ENCODE data around the gene CFAP100. TPM values are rescaled to one million over a fixed set of nuclear protein-coding genes. Genes with fewer than 3 reads are reported as not detected.

The CFAP100 gene
- total RNA-seq, 4 donors from 2014 or later = not detected

DNA sequence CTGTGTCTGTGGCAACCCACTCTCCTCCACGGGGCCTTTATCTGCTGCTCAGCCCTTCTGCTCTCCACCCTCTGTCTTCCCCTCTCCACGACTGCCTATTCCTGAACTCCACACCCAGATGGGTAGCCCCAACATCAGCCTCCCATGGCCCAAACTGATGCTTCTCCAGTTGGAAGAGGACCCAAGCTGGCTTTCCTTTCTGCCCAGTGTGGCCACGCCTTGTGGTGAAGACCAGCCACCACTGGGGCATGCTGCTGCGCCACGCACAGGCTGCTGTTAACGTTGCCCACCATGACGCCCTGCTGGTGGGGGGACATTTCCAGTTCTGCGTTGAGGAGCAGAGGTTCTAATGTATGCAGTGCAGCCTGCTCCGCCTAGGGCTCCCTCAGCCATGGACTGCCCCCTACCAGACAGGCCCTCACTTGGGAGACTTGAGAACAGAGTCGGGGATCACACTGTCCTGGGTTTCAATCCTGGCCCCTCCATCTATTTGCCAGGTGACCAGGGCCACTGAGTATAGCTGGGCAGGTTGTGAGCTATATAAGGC is 26.9 kb downstream of the CFAP100 start:
- no peak for DNase-seq
- 79 to 85% methylated on average over 3 to 10 of the region's 10 CpGs for WGBS, 2 donors

DNA sequence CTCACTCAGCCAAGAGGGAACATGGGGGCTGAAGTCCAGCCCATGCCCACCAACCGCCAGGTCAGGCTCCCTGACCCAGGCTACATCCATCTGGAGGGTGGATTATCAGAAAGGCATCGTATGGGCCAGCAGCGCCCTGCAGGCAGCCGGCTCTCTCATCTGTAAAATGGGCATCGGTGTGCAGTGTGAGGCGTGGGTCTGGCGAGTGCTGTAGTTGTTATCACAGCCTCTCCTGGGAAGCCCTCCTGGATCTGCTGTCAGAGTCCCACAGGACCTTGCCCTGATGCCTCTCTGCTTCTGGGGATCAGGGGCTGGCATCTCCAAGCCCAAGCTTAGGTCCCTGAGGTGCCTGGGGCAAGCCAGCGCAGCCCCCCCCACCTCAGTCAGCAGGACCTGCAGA is 27.4 kb downstream of the CFAP100 start:
- no peaks in the 10 kb centered on the region for H3K27me3 ChIP-seq
- no peak overlapping the region for H3K27ac ChIP-seq
- H3K4me1 ChIP-seq = no peaks in the 10 kb centered on the region
- H3K9me3 ChIP-seq = no peaks in the 10 kb centered on the region
- TF ChIP-seq POLR2A (IDR thresholded peaks at IDR 0.05) = no peak
- TF ChIP-seq, protein P1, sequence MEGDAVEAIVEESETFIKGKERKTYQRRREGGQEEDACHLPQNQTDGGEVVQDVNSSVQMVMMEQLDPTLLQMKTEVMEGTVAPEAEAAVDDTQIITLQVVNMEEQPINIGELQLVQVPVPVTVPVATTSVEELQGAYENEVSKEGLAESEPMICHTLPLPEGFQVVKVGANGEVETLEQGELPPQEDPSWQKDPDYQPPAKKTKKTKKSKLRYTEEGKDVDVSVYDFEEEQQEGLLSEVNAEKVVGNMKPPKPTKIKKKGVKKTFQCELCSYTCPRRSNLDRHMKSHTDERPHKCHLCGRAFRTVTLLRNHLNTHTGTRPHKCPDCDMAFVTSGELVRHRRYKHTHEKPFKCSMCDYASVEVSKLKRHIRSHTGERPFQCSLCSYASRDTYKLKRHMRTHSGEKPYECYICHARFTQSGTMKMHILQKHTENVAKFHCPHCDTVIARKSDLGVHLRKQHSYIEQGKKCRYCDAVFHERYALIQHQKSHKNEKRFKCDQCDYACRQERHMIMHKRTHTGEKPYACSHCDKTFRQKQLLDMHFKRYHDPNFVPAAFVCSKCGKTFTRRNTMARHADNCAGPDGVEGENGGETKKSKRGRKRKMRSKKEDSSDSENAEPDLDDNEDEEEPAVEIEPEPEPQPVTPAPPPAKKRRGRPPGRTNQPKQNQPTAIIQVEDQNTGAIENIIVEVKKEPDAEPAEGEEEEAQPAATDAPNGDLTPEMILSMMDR (IDR thresholded peaks at IDR 0.05) = no peak
- 95 to 96% methylated on average over 6 to 8 of the region's 8 CpGs for WGBS, 2 donors
- intact Hi-C loops (cut with DNase I) = no loop called here
- no peaks in the 10 kb centered on the region for H3K36me3 ChIP-seq
- no peak for DNase-seq
- H3K4me3 ChIP-seq (replicated peaks in 1 of 3) = no peak overlapping the region

More for the DNA sequence above, 26.9 kb downstream of the CFAP100 start:
- no peaks in the 10 kb centered on the region for H3K9me3 ChIP-seq
- no peak overlapping the region for H3K4me3 ChIP-seq (replicated peaks in 1 of 3)
- TF ChIP-seq, protein P1 (IDR thresholded peaks at IDR 0.05) = no peak
- no peak for TF ChIP-seq POLR2A (IDR thresholded peaks at IDR 0.05)
- H3K36me3 ChIP-seq = no peaks in the 10 kb centered on the region
- no peaks in the 10 kb centered on the region for H3K27me3 ChIP-seq
- H3K27ac ChIP-seq = no peak overlapping the region
- H3K4me1 ChIP-seq = no peaks in the 10 kb centered on the region
- intact Hi-C loops (cut with DNase I) = no loop called here

DNA sequence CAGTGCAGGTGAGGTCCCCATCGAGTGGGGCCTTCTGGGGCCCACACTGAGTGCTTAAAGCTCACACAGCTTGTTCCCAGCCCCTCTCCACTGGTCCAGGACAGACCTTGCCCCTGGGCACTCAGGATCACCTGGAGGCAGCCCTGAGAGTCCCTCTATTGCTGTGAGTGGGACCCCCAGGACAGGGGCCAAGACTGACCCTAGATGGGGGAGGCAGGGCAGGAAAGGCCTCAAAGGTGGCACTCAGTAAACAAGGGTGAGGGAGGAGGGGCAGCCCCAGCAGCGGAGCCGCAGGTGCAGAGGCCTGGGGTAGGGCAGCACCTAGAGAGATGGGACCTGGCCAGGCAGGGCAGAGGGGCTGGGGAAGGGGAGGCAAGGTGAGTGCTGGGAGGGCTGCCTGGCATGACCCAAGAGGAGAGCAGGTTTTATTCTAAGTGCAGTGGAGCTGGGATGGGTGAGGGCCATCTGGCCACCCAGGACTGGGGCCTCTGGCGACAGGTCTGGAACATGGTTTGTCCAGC is 27.9 kb downstream of the CFAP100 start:
- 75 to 79% methylated on average over 4 of the region's 4 CpGs for WGBS, 2 donors
- no peak for DNase-seq
- no peak for TF ChIP-seq POLR2A (IDR thresholded peaks at IDR 0.05)
- Histone ChIP-seq H3K4me1 (no peaks in the 10 kb centered on the region), H3K27me3 (no peaks in the 10 kb centered on the region), H3K4me3 (replicated peaks in 1 of 3) (no peak overlapping the region), H3K27ac (no peak overlapping the region), H3K9me3 (no peaks in the 10 kb centered on the region), H3K36me3 (no peaks in the 10 kb centered on the region)
- intact Hi-C loops (cut with DNase I) = no loop called here

DNA sequence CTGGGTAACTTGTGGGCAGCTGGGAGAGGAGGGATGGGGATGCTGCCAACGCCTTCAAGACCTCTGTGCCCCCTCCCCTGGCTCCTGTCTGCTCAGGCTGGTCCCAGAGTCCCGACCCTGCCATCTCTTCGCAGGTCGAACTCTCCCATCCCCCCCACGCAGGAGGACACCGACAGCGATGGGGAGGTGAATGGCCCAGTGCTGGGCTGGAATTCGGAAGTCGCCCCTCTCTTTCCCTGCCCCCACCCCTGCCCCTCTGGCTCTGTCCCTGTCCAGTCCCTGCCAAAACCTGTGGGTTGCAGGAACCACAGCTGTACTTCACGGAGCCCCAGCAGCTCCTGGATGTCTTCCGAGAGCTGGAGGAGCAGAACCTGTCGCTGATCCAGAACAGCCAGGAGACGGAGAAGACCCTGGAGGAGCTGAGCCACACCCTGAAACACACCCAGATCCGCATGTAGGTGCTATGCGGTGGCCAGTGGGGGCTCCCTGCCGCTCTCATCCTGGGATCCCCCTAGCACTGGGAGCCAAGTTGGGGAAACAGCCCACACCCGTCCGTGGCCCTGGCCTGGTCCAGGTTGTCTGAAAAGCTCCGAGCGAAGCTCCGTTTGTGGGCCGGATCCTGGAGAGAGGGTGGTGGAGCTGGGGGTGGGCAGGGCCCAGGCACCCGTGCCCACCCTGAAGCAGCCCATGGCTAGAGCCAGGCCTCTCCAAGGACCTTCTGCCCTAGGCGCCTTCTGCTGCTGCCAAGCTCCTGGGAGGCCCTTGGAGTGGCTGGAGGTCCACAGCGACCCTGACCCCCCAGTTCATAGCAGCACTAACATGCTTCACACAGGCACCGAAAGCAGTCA is 28.7 kb downstream of the CFAP100 start:
- no peak overlapping the region for H3K4me3 ChIP-seq (replicated peaks in 1 of 3)
- TF ChIP-seq, protein P1 (IDR thresholded peaks at IDR 0.05) = no peak
- no peak for TF ChIP-seq POLR2A (IDR thresholded peaks at IDR 0.05)
- intact Hi-C loops (cut with DNase I) = no loop called here
- no peaks in the 10 kb centered on the region for H3K27me3 ChIP-seq
- H3K9me3 ChIP-seq = no peaks in the 10 kb centered on the region
- no peak for DNase-seq
- H3K4me1 ChIP-seq = no peaks in the 10 kb centered on the region
- H3K27ac ChIP-seq = no peak overlapping the region
- H3K36me3 ChIP-seq = no peaks in the 10 kb centered on the region
- WGBS, 2 donors = 81 to 93% methylated on average over 8 to 16 of the region's 26 CpGs

DNA sequence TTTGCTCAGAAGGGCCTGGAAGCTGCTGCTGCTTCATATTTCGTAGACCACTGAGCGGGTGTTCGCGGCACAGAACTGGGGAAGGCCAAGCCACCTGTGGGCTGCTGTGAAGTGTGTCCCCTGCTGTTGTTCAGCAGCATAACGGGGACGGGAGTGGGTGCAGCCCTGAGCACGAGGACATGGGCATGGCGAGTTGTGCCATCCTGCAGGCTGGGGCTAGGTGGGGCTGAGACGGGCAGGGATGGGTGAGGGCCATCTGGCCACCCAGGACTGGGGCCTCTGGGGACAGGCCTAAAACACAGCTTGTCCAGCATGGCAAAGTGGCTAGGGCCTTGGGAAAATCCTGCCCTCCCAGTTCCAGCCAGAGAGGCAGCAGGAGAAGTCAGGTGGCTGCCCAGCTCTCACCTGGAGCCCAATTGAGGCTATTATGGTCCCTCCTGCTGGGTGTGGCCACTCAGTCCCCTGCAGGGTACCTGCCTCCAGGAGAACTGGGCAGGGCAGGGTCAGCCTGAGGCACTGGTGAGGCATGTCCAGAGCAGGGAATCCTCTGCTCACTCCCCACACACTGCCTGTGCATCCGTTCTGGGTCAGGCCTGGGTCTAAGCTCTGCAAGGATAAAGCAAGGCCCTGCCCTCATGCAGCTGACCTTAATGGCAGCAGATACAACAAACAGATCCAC is 29.5 kb downstream of the CFAP100 start:
- Histone ChIP-seq H3K9me3 (no peaks in the 10 kb centered on the region), H3K4me1 (no peaks in the 10 kb centered on the region), H3K36me3 (no peaks in the 10 kb centered on the region), H3K27me3 (no peaks in the 10 kb centered on the region), H3K27ac (no peak overlapping the region), H3K4me3 (replicated peaks in 1 of 3) (no peak overlapping the region)
- no peak for TF ChIP-seq POLR2A (IDR thresholded peaks at IDR 0.05)
- TF ChIP-seq, protein P1 (IDR thresholded peaks at IDR 0.05) = no peak
- intact Hi-C loops (cut with DNase I) = no loop called here
- DNase-seq = no peak
- WGBS, 2 donors = 94 to 98% methylated on average over 9 to 10 of the region's 10 CpGs

Measured in thyroid gland (tissue), 4 donors.